Upper lobe of left lung (tissue), 4 donors: Measurements from ENCODE around the gene UBASH3A.

Experiments used
- CTCF ChIP-seq, 6 experiments: fragments of 450-650 bp in 4 of 6; fragments of 200-600 bp in 2 of 6; sonication (generic) in 2 of 6; IDR thresholded peaks; one replicate each; pipeline ENCODE4 v1.5.1; 2016 to 2019; ENCODE audit warnings: antibody characterized with exemption in 6 of 6
- EP300 ChIP-seq, 4 donors: sonication (generic); formaldehyde crosslinking; IDR thresholded peaks; one replicate each; pipeline ENCODE4 v1.5.1; 2017; ENCODE audit warnings: antibody characterized with exemption in 4 of 4, control low read depth in 2 of 4
- POLR2A ChIP-seq, 4 donors: fragments of 450-650 bp; IDR thresholded peaks; one replicate each; pipeline ENCODE4 v1.5.1; 2016 to 2017; ENCODE audit warnings: antibody characterized with exemption in 4 of 4, mild to moderate bottlenecking in 2 of 4

GRCh38 chr21:42466700-42467099, 63.0 kb downstream of the UBASH3A start:
- TF ChIP-seq CTCF (IDR thresholded peaks at IDR 0.05) (no peak), EP300 (IDR thresholded peaks at IDR 0.05) (no peak), POLR2A (IDR thresholded peaks at IDR 0.05) (no peak)
